ENCODE measurements around the gene PDSS2. TPM values are rescaled to one million over a fixed set of nuclear protein-coding genes. Genes with fewer than 3 reads are reported as not detected.
A peak's percentile ranks its signal among the peaks of the same experiment; 100 is the strongest.

The PDSS2 gene
- total RNA-seq, 1 donor from 2014 or later: 18.7 TPM

GRCh38 chr6:107115695-107116327 lies 343.6 kb downstream of the PDSS2 start:
- no peak for TF ChIP-seq POLR2AphosphoS5 (IDR thresholded peaks at IDR 0.05; ENCODE audit: insufficient read depth in 1 of 2, low read depth in 1 of 2)
- TF ChIP-seq CTCF (IDR thresholded peaks at IDR 0.05): no peak
- TF ChIP-seq POLR2A (IDR thresholded peaks at IDR 0.05): no peak
- intact Hi-C loops (cut with DNase I): no loop called here
- Histone ChIP-seq H3K36me3 (no peaks in the 10 kb centered on the region), H3K27me3 (no peaks in the 10 kb centered on the region), H3K9me3 (no peaks in the 10 kb centered on the region), H3K4me1 (peaks cover 22% of the 10 kb centered on the region), H3K4me3 (peak overlapping the region; percentile 67 to 95), H3K27ac (peak overlapping the region; percentile 33)
- DNase-seq (ENCODE audit: extremely low spot score in 2 of 2): no peak

- H3K4me1 ChIP-seq: peaks cover 22% of the 10 kb centered on the region
- no peak for DNase-seq (ENCODE audit: extremely low spot score in 2 of 2)
- no peaks in the 10 kb centered on the region for H3K9me3 ChIP-seq
- H3K27ac ChIP-seq: peak within 1 kb of the TSS; percentile 76
- no peaks in the 10 kb centered on the region for H3K36me3 ChIP-seq
- H3K27me3 ChIP-seq: no peaks in the 10 kb centered on the region
- no peak for TF ChIP-seq CTCF (IDR thresholded peaks at IDR 0.05)
- TF ChIP-seq POLR2A (IDR thresholded peaks at IDR 0.05): no peak
- no peak for TF ChIP-seq POLR2AphosphoS5 (IDR thresholded peaks at IDR 0.05; ENCODE audit: insufficient read depth in 1 of 2, low read depth in 1 of 2)
- intact Hi-C loops (cut with DNase I): no loop called here
- H3K4me3 ChIP-seq: peak within 1 kb of the TSS; percentile 67 to 95
Observed at GRCh38 chr6:107114926-107115694, 344.3 kb downstream of the PDSS2 start, which contains the start of gene BEND3. TSS of gene BEND3 (minus strand) at chr6:107115515. CDS start at chr6:107099285, 16,230 bp downstream.

GRCh38 chr6:107114213-107114925 lies 345.0 kb downstream of the PDSS2 start:
- H3K27me3 ChIP-seq: no peaks in the 10 kb centered on the region
- H3K9me3 ChIP-seq: no peaks in the 10 kb centered on the region
- no peaks in the 10 kb centered on the region for H3K36me3 ChIP-seq
- peak overlapping the region; percentile 76 for H3K27ac ChIP-seq
- TF ChIP-seq CTCF (IDR thresholded peaks at IDR 0.05) (peak; percentile 68 to 88 (median 76)), POLR2A (IDR thresholded peaks at IDR 0.05) (no peak)
- no peak for DNase-seq (ENCODE audit: extremely low spot score in 2 of 2)
- peak overlapping the region; percentile 67 to 95 for H3K4me3 ChIP-seq
- intact Hi-C loops (cut with DNase I): no loop called here
- H3K4me1 ChIP-seq: peaks cover 22% of the 10 kb centered on the region

GRCh38 chr6:107110200-107110599 lies 349.2 kb downstream of the PDSS2 start:
- intact Hi-C loops (cut with DNase I): no loop called here
- H3K27me3 ChIP-seq: no peaks in the 10 kb centered on the region
- no peak overlapping the region for H3K27ac ChIP-seq
- DNase-seq (ENCODE audit: extremely low spot score in 2 of 2): no peak
- peaks cover 8% of the 10 kb centered on the region for H3K4me1 ChIP-seq
- H3K4me3 ChIP-seq: no peak overlapping the region
- H3K9me3 ChIP-seq: no peaks in the 10 kb centered on the region
- TF ChIP-seq CTCF (IDR thresholded peaks at IDR 0.05) (no peak), POLR2AphosphoS5 (IDR thresholded peaks at IDR 0.05; ENCODE audit: insufficient read depth in 1 of 2, low read depth in 1 of 2) (no peak), POLR2A (IDR thresholded peaks at IDR 0.05) (no peak)
- H3K36me3 ChIP-seq: no peaks in the 10 kb centered on the region
